Bronchial epithelial cell (primary cell): ENCODE results near the gene MBL2. TPM values are rescaled to one million over a fixed set of nuclear protein-coding genes. Genes with fewer than 3 reads are reported as not detected.

ENCODE experiments used
- DNase-seq: peaks from one replicate; pipeline ENCODE4 v3.0.0-alpha.2; 2010; ENCODE audit warnings: low read depth
- FAIRE-seq: peaks from 2 replicates; lab custom pipeline; 2011; peaks lifted over from hg19 to GRCh38; lab: Jason Lieb, UNC
- H3K27me3 ChIP-seq: 2 replicates; pipeline ENCODE4 v1.5.1; 2011; ENCODE audit warnings: low read length; ENCODE audit not compliant: control insufficient read depth, insufficient read depth
- H3K36me3 ChIP-seq: 2 replicates; pipeline ENCODE4 v1.5.1; 2011; ENCODE audit warnings: low read length; ENCODE audit not compliant: control insufficient read depth, insufficient read depth
- H3K4me3 ChIP-seq: 2 replicates; pipeline ENCODE4 v1.5.1; 2011; ENCODE audit warnings: mild to moderate bottlenecking, low read depth, low read length, control low read depth
- total RNA-seq: library from RNA; depleted of rRNA; stranded (reverse); fragments of >200 nt; gene quantifications from 2 replicates; pipeline ENCODE4 v1.2.1, GENCODE V29; 2014
- TF ChIP-seq, protein P1 (sequence below): IDR thresholded peaks from 2 replicates; pipeline ENCODE4 v1.5.1; 2011; ENCODE audit warnings: mild to moderate bottlenecking, moderate library complexity, low read length, control low read depth, inconsistent platforms; ENCODE audit not compliant: insufficient read depth, severe bottlenecking

The MBL2 gene
- total RNA-seq, 1 donor from 2014 or later = not detected

GRCh38 chr10:52776471-52776903 is 3.9 kb upstream of the MBL2 start:
- Histone ChIP-seq H3K36me3 (no peaks in the 10 kb centered on the region), H3K4me3 (no peak overlapping the region), H3K27me3 (no peaks in the 10 kb centered on the region)
- no peak for FAIRE-seq
- DNase-seq = no peak
- TF ChIP-seq, protein P1, sequence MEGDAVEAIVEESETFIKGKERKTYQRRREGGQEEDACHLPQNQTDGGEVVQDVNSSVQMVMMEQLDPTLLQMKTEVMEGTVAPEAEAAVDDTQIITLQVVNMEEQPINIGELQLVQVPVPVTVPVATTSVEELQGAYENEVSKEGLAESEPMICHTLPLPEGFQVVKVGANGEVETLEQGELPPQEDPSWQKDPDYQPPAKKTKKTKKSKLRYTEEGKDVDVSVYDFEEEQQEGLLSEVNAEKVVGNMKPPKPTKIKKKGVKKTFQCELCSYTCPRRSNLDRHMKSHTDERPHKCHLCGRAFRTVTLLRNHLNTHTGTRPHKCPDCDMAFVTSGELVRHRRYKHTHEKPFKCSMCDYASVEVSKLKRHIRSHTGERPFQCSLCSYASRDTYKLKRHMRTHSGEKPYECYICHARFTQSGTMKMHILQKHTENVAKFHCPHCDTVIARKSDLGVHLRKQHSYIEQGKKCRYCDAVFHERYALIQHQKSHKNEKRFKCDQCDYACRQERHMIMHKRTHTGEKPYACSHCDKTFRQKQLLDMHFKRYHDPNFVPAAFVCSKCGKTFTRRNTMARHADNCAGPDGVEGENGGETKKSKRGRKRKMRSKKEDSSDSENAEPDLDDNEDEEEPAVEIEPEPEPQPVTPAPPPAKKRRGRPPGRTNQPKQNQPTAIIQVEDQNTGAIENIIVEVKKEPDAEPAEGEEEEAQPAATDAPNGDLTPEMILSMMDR = no peak

GRCh38 chr10:52775132-52775647 is 2.6 kb upstream of the MBL2 start:
- no peak overlapping the region for H3K4me3 ChIP-seq
- no peak for DNase-seq
- TF ChIP-seq, protein P1 = no peak
- FAIRE-seq = no peak
- no peaks in the 10 kb centered on the region for H3K27me3 ChIP-seq
- H3K36me3 ChIP-seq = no peaks in the 10 kb centered on the region

- H3K36me3 ChIP-seq = no peaks in the 10 kb centered on the region
- DNase-seq = no peak
- TF ChIP-seq, protein P1 = no peak
- H3K27me3 ChIP-seq = no peaks in the 10 kb centered on the region
- no peak overlapping the region for H3K4me3 ChIP-seq
- no peak for FAIRE-seq
Observed at GRCh38 chr10:52774600-52775106, 2.1 kb upstream of the MBL2 start.

DNA sequence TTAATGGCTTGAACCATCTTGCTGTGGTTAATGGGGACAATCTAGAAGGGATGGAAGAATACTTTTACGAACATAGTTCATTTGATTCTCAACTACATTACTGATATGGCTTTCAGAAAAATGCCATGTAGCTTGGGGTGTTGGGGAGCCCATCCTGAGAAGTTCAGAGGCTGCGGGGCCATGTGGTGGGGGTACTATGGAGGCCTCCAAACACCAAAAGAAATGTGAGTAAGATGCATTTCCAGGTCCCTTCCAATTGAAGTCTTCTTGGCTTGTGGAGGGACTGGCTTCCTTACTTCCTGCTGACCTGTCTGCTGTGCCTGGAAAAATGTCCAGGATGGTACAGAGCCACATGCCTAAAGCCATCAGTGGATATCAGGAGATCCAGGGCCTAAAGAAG is 1.6 kb upstream of the MBL2 start:
- H3K27me3 ChIP-seq = no peaks in the 10 kb centered on the region
- no peak for DNase-seq
- H3K36me3 ChIP-seq = no peaks in the 10 kb centered on the region
- TF ChIP-seq, protein P1 = no peak
- no peak for FAIRE-seq
- H3K4me3 ChIP-seq = no peak overlapping the region

DNA sequence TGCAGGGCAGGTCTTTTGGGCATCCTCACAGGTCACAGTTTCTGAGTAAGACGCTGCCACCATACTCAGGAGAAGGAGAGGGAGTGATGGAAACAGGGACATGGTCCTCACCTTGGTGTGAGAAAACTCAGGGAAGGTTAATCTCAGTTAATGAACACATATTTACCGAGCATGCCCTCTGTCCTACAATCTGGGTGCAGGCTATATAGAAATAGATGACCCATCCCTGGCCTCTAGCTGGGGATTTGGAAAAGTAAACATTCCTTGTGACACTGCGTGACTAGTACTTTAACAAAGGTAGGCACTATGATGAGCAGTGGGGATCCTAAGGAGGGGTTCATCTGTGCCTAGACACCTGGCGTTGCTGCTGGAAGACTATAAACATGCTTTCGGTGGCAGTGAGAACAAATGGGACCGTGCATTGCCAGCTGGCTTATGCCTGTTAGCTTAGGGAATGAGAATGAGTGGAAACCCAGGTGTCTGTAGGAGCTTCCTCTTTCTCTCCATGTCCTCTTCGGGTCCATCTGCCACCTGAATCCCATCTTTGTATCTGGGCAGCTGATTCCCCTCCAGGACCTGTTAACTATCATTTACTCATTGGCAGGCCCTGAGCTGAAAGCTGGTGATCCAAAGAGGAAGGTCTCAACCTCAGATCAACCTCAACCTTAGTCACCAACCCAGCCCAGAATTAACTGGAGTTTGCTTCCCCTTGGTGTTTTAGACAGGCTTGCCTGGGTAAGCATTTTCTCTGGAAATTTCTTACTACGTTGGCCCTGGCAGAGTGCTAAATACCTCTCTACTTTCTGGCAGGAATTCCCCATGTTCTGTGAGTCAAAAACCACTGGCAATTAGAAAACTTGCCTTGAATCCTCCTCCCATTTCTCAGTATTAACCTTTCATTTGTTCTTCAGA is 794 bp downstream of the MBL2 start:
- DNase-seq = peak; percentile 25

More for the DNA sequence above, 794 bp downstream of the MBL2 start:
- H3K4me3 ChIP-seq = no peak overlapping the region
- FAIRE-seq = no peak
- H3K36me3 ChIP-seq = no peaks in the 10 kb centered on the region
- H3K27me3 ChIP-seq = no peaks in the 10 kb centered on the region
- TF ChIP-seq, protein P1 = no peak
